Body of pancreas (tissue), 4 donors: ENCODE data around the gene CA4.

Experiments
- CTCF ChIP-seq, 7 experiments: fragments of 450-650 bp in 4 of 7; fragments of 200-600 bp in 3 of 7; sonication (generic) in 3 of 7; IDR thresholded peaks; one replicate each; pipeline ENCODE4 v1.5.1; 2016 to 2019; ENCODE audit warnings: antibody characterized with exemption in 7 of 7
- POLR2A ChIP-seq, 3 donors: fragments of 450-650 bp; IDR thresholded peaks; one replicate each; pipeline ENCODE4 v1.6.1; 2016; ENCODE audit warnings: antibody characterized with exemption in 3 of 3, mild to moderate bottlenecking in 2 of 3

- TF ChIP-seq CTCF (IDR thresholded peaks at IDR 0.05) (no peak), POLR2A (IDR thresholded peaks at IDR 0.05) (no peak)
Measured at GRCh38 chr17:60151355-60151754, 1.6 kb downstream of the CA4 start.
